ENCODE results near the gene STAB1.

Gene STAB1

GRCh38 chr3:52512105-52512504, 17.0 kb downstream of the STAB1 start:
- no peak for DNase-seq

GRCh38 chr3:52512727-52513126, 17.6 kb downstream of the STAB1 start:
- no peak for DNase-seq

DNA sequence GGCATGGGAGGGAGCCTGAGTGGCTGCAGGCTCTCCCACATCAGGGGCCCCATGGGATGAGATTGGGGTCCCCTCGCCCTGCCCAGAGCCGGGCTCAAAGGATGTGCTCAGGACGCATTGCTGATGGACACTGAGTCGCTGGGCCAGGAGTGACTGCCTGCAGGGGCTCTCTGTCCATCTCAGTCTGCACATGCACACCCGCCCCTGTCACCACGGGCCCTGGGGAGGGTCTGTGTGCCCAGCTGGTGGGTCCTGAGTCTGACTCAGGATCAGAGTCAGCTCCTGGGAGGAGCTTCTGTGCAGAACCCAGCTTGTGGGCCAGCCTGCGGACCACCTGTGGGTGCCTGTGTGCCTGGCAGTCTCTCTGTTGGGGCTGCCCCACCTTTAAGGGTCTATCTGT, 18.1 kb downstream of the STAB1 start:
- no peak for DNase-seq

GRCh38 chr3:52514576-52514975, 19.4 kb downstream of the STAB1 start:
- DNase-seq, result no peak

- DNase-seq, result no peak
These were observed 20.1 kb downstream of the STAB1 start for GRCh38 chr3:52515192-52515591.

GRCh38 chr3:52516509-52517195, 21.5 kb downstream of the STAB1 start:
- DNase-seq, result no peak

DNA sequence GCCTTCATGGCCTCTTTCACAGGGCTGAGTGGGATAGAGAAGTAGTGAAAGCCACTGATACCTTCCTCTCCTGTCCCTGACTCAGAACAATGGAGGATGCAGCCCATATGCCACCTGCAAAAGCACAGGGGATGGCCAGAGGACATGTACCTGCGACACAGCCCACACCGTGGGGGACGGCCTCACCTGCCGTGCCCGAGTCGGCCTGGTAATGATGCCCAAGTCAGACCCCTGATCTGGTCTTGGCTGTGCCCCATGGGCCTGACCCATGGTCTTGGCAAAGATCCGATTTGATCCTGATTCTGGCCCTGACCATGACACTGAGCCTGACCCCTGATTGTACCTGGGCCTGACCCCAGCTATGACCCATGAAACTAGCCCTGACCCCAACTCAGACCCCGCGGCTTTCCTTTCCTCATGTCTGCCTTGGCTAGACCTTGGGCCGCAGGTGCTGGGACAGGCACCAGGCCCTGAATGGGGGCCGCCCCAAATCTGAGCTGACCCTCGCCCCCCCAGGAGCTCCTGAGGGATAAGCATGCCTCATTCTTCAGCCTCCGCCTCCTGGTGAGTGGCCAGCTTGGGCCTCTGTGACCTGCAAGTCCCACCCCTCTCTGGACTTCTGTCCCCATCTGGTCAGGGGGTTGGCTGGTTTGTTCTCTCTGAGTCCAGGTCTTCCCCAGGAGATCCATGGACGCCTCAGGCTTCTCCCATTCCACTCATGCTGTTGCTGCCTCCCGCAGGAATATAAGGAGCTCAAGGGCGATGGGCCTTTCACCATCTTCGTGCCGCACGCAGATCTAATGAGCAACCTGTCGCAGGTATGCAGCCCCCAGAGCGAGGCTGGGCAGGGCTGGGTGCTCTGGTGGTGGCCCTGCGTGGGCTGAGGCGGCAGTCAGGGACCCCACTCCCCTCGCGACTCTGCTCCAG, 22.9 kb downstream of the STAB1 start:
- DNase-seq, result no peak

GRCh38 chr3:52518723-52519444, 23.7 kb downstream of the STAB1 start:
- DNase-seq, result no peak

- no peak for DNase-seq
These were observed 24.5 kb downstream of the STAB1 start for GRCh38 chr3:52519445-52520140.

DNA sequence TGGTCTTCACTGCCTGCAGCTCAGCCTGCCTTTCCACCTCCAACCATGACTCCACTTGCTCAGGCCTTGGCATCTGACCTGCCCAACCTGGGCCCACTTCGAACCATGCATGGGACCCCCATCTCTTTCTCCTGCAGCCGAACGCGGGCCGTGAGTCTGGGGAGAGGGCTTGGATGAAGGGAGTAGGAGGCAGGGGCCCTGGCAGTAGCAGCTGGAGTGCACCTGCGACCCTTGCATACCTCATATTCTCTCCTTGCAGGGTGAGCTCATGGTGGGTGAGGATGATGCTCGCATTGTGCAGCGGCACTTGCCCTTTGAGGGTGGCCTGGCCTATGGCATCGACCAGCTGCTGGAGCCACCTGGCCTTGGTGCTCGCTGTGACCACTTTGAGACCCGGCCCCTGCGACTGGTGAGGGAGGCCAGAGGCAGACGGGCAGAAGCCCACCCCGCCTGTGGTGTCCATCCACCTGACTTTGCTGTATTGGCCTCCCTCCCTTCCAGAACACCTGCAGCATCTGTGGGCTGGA, 25.1 kb downstream of the STAB1 start:
- no peak for DNase-seq

- no peak for DNase-seq
These were observed 25.8 kb downstream of the STAB1 start for GRCh38 chr3:52520716-52521487.

DNA sequence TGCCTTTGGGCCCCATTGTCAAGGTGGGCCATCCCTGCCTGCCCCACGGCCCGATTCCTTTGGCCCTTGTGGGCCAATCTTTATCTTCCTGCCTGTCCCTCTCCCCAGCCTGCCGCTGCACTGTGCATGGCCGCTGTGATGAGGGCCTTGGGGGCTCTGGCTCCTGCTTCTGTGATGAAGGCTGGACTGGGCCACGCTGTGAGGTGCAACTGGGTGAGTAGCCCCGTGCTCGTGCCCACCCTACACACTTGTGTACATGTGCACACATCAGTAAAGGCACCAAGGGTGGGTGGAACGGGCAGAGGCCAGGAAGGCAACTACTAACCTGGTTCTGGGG, 26.3 kb downstream of the STAB1 start:
- DNase-seq, result no peak

DNA sequence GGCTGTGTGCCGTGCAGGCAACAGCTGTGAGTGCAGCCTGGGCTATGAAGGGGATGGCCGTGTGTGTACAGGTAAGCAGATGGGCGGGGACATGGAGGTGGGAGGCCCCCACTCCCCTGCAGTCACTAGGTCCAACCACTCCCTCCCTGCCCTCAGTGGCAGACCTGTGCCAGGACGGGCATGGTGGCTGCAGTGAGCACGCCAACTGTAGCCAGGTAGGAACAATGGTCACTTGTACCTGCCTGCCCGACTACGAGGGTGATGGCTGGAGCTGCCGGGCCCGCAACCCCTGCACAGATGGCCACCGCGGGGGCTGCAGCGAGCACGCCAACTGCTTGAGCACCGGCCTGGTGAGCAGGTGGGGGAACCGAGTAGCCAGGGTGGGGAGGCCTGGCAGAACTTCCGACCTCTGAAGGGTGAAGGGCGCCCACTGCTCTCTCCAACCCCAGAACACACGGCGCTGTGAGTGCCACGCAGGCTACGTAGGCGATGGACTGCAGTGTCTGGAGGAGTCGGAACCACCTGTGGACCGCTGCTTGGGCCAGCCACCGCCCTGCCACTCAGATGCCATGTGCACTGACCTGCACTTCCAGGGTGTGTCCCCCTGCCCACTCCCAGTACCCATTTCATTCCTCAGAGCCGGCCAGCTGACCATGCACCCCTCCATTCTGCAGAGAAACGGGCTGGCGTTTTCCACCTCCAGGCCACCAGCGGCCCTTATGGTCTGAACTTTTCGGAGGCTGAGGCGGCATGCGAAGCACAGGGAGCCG, 26.9 kb downstream of the STAB1 start:
- no peak for DNase-seq

DNA sequence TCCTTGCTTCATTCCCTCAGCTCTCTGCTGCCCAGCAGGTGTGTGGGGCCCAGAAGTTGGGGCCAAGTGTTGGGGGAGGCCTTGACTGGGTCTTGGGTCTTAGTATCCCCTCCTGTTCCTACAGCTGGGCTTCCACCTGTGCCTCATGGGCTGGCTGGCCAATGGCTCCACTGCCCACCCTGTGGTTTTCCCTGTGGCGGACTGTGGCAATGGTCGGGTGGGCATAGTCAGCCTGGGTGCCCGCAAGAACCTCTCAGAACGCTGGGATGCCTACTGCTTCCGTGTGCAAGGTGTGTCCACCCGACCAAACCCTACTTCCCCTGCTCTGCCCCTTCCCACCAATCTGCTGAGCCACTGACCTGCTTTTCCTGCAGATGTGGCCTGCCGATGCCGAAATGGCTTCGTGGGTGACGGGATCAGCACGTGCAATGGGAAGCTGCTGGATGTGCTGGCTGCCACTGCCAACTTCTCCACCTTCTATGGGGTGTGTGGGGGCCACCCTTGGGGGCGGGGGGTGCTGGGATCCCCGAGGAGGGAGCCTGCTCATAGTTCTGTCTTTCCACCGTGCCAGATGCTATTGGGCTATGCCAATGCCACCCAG, 27.6 kb downstream of the STAB1 start:
- DNase-seq, result no peak

DNA sequence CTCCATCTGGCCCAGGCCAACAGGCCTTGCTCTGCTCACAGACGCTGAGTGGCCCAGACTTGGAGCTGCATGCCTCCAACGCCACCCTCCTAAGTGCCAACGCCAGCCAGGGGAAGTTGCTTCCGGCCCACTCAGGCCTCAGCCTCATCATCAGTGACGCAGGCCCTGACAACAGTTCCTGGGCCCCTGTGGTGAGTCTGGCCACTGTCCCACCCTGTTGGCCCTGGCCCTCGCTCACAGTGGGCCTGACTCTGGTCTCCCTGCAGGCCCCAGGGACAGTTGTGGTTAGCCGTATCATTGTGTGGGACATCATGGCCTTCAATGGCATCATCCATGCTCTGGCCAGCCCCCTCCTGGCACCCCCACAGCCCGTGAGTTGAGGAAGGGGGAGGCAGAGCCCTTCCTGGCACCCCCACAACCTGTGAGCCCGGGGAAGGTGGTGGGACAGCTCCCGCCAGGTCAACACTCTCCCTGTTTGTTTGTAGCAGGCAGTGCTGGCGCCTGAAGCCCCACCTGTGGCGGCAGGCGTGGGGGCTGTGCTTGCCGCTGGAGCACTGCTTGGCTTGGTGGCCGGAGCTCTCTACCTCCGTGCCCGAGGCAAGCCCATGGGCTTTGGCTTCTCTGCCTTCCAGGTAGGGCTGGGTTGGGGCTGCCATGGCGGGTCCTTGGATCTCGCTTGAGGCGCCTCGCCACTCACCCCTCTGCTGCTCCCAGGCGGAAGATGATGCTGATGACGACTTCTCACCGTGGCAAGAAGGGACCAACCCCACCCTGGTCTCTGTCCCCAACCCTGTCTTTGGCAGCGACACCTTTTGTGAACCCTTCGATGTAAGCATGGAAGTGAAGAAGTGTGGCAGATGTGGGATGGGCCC, 28.5 kb downstream of the STAB1 start:
- DNase-seq, result no peak

DNA sequence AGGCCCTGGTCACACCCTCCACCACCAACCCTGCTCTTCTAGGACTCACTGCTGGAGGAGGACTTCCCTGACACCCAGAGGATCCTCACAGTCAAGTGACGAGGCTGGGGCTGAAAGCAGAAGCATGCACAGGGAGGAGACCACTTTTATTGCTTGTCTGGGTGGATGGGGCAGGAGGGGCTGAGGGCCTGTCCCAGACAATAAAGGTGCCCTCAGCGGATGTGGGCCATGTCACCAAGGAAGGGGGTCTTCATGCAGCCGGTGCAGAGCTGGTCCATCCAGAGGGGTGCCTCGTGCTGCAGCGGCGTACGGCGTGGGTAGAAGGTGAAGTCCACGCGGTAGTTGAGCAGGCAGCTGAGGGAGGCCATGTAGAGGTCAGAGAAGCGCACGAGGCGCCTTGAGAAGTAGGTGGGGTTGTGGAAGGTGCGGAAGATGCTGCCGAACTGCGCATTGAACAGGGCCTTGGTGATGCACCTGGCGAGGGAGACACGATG, 29.2 kb downstream of the STAB1 start:
- DNase-seq, result no peak

DNA sequence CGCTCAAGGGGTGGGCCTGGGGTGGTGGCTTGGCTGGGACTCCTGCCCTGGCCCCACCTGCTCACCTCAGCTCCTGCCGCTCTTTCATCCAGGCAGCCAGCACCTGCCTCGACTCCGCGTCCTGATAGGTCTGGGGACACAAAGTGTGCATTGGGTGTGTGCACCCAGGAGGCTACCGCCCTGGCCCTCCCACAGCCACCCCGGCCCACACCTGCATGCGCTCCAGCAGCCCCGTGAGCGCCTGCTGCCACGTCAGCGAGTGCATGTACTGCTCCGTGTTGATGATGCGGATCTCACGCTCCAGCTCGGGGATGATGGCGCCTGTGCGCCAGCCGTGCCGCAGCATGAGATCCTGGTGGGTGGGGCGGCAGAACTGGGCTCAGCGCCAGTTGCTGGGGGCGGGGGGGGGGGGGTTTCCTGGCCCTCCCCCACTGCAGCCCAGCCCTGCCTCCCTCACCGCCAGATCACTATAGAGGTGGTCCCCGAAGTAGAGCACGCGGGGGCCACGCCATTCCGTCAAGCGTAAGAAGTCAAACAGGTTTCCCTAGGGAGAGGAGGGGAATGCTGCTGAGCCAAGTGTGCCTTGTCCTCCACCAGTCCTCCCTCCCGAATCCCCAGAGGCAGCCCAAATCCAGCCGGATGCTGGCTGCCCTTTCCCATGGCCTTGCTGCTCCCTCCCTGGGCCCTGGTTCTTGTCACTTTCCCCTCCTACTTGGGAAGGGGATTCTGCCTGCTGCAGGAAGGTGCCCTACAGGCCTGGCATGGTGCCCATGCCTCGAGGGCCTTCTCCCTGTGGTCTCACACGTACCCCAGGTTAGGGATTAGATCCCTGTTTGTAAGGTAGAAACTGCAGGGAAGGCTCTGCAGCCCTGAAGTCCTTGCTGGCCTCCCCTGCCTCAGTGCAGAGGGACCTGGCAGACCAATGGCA, 29.9 kb downstream of the STAB1 start:
- no peak for DNase-seq
